Heart left ventricle (tissue), 13 donors: ENCODE measurements around the gene LHX4.

Experiments used
- POLR2A ChIP-seq, 2 donors: fragments of 450-650 bp; IDR thresholded peaks; one replicate each; pipeline ENCODE4 v1.6.1; 2017; ENCODE audit warnings: antibody characterized with exemption in 2 of 2, mild to moderate bottlenecking in 2 of 2, moderate library complexity in 2 of 2
- TF ChIP-seq, protein P1 (sequence below), 12 donors: fragments of 200-600 bp; sonication (generic) in 4 of 12; IDR thresholded peaks; one replicate each; pipeline versions ENCODE4 v1.5.0 to v1.8.0; 2018 to 2022; ENCODE audit warnings: antibody characterized with exemption in 12 of 12, mild to moderate bottlenecking in 5 of 12
- donor health status: ischemic (EF 13 %, LVEDD 7.1; RV severe dilation, severe dysfunction).
- donor health status: DM: no; HTN: yes; CAD: no.
- donor health status: DM: no; HTN: no; CAD: no.
- donor health status: ischemic (EF 25% LVEDD 6.9; RV normal size, moderate dysfunction).
- donor health status: ischemic (EF 25% LVEDD 5.7; RV mildly dilated, moderate dysfunction).
- donor health status: ischemic (EF 35%, LVEDD 5.7; RV mildly dilated, moderate dysfunction).
- donor health status: nonischemic (EF 11% LVEDD 7.7; RV severe dilation, severe dysfunction).
- donor health status: DM: yes; HTN: yes; CAD: no.
- donor health status: PGD.
- donor health status: ischemic (EF 29% LVEDD 5.4; RV normal size, mild dysfunction).
- donor health status: nonischemic (EF 23%, LVEDD 6.1; RV moderate dilation, normal function).

DNA sequence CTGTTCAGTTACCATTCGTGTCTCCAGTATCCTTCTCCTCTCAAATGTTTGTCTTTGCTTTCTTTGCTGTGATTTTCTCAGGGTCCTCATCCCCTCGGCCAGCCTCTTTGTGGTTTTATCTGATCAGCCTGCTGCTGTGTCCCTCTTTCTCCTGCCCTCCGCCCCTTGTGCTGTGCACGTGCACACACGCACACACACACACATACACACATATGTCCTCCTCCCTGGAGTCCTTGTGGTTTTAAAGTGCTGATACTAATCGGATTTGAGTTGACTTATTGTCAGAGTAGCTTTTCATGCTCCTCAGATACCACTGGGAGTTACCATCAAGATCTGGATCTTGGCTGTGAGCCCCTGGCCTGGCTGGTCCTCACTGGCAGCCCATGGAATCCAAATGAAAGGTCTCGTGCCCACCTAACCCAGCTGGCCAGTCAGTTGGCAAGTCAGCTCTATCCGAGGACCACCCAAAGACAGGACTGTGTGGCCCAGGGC is 41.3 kb upstream of the LHX4 start:
- TF ChIP-seq, protein P1, sequence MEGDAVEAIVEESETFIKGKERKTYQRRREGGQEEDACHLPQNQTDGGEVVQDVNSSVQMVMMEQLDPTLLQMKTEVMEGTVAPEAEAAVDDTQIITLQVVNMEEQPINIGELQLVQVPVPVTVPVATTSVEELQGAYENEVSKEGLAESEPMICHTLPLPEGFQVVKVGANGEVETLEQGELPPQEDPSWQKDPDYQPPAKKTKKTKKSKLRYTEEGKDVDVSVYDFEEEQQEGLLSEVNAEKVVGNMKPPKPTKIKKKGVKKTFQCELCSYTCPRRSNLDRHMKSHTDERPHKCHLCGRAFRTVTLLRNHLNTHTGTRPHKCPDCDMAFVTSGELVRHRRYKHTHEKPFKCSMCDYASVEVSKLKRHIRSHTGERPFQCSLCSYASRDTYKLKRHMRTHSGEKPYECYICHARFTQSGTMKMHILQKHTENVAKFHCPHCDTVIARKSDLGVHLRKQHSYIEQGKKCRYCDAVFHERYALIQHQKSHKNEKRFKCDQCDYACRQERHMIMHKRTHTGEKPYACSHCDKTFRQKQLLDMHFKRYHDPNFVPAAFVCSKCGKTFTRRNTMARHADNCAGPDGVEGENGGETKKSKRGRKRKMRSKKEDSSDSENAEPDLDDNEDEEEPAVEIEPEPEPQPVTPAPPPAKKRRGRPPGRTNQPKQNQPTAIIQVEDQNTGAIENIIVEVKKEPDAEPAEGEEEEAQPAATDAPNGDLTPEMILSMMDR (IDR thresholded peaks at IDR 0.05) = no peak
- TF ChIP-seq POLR2A (IDR thresholded peaks at IDR 0.05) = no peak
